Liver (tissue), 3 donors: ENCODE data around the gene SORL1.

Source experiments
- CTCF ChIP-seq: fragments of 150-350 bp; IDR thresholded peaks from 2 replicates; pipeline ENCODE4 v1.5.1; 2017; ENCODE audit warnings: improper control_type of control experiment, low read depth, low read length; ENCODE audit not compliant: missing input control
- MAX ChIP-seq: IDR thresholded peaks from 2 replicates; pipeline ENCODE4 v1.6.1; 2016; ENCODE audit warnings: antibody characterized with exemption
- NR2F2 ChIP-seq: IDR thresholded peaks from 2 replicates; pipeline ENCODE4 v1.6.1; 2016; ENCODE audit warnings: antibody characterized with exemption
- SP1 ChIP-seq: IDR thresholded peaks from 2 replicates; pipeline ENCODE4 v1.6.1; 2018; ENCODE audit warnings: antibody characterized with exemption, mild to moderate bottlenecking
- donor health status: healthy.
- donor health status: healthy.

- no peak for TF ChIP-seq SP1
- no peak for TF ChIP-seq CTCF
- TF ChIP-seq NR2F2: no peak
- TF ChIP-seq MAX: no peak
Measured at GRCh38 chr11:121571506-121571905, 119.4 kb downstream of the SORL1 start.
